ENCODE data around the gene TRIML2. TPM values are rescaled to one million over a fixed set of nuclear protein-coding genes. Genes with fewer than 3 reads are reported as not detected.

TRIML2 gene
- polyA plus RNA-seq: not detected in 2 replicates
- not detected in 2 replicates for polyA minus RNA-seq

- Histone ChIP-seq H3K4me3 (ENCODE audit: low read length) (no peak within 1 kb of the TSS), H2AFZ (ENCODE audit: low read depth, low read length) (no peak within 1 kb of the TSS), H3K27ac (ENCODE audit: low read length) (no peak within 1 kb of the TSS), H3K9me3 (ENCODE audit: low read length) (no peaks in the 10 kb centered on the region), H3K27me3 (ENCODE audit: insufficient read depth, low read depth, low read length) (no peaks in the 10 kb centered on the region), H3K9me2 (ENCODE audit: insufficient read depth, low read length) (no peaks in the 10 kb centered on the region), H3K79me2 (replicated peaks; ENCODE audit: insufficient read depth, low read length) (no peaks in the 10 kb centered on the region), H3K4me2 (ENCODE audit: low read length) (no peak within 1 kb of the TSS), H3F3A (ENCODE audit: insufficient read depth, low read length, poor library complexity, severe bottlenecking) (no peaks in the 10 kb centered on the region), H3K9ac (ENCODE audit: low read length) (no peak within 1 kb of the TSS), H3K36me3 (ENCODE audit: insufficient read depth, low read length) (no peaks in the 10 kb centered on the region), H4K20me1 (ENCODE audit: insufficient read depth) (no peaks in the 10 kb centered on the region)
- TF ChIP-seq REST (IDR thresholded peaks at IDR 0.05; ENCODE audit: borderline replicate concordance) (no peak), RAD21 (conservative IDR thresholded peaks at IDR 0.05) (no peak)
Measured at GRCh38 chr4:188109157-188109755, at the start of gene TRIML2. Gene TRIML2, minus strand, starts transcription at chr4:188109603. Its CDS starts 4,235 bp downstream, at chr4:188105368.

DNA sequence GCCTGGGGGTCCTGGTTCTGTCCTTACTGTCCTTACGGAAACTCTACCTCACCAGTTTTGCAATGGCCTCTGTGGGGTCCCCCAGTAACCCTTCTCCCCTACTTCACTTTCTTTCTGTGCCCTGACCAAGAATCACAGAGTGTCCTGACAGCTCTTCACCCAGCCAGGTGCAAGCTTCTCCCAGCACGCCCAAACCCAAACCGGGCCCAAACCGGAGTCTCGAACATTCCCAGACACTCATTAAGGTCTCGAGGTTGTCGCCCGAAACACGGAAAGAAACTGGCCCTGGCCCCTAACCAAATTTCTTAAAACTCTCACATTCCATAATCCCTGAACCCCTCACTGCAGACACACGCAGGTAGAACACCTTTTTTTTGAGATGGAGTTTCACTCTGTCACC is 48.9 kb upstream of the TRIML2 start:
- H3F3A ChIP-seq (ENCODE audit: insufficient read depth, low read length, poor library complexity, severe bottlenecking): no peaks in the 10 kb centered on the region
- no peaks in the 10 kb centered on the region for H3K9me2 ChIP-seq (ENCODE audit: insufficient read depth, low read length)
- H3K27me3 ChIP-seq (ENCODE audit: insufficient read depth, low read depth, low read length): no peaks in the 10 kb centered on the region
- H3K27ac ChIP-seq (ENCODE audit: low read length): no peak overlapping the region
- no peak for TF ChIP-seq TAF1 (IDR thresholded peaks at IDR 0.05; ENCODE audit: low read depth)
- TF ChIP-seq EP300 (conservative IDR thresholded peaks at IDR 0.05; ENCODE audit: poor library complexity, severe bottlenecking): no peak
- TF ChIP-seq REST (IDR thresholded peaks at IDR 0.05; ENCODE audit: borderline replicate concordance): no peak
- H3K36me3 ChIP-seq (ENCODE audit: insufficient read depth, low read length): no peaks in the 10 kb centered on the region
- H4K20me1 ChIP-seq (ENCODE audit: insufficient read depth): no peaks in the 10 kb centered on the region
- no peak overlapping the region for H3K4me3 ChIP-seq (ENCODE audit: low read length)
- no peaks in the 10 kb centered on the region for H3K9me3 ChIP-seq (ENCODE audit: low read length)
- no peaks in the 10 kb centered on the region for H3K79me2 ChIP-seq (replicated peaks; ENCODE audit: insufficient read depth, low read length)
- no peak overlapping the region for H2AFZ ChIP-seq (ENCODE audit: low read depth, low read length)
- no peak overlapping the region for H3K9ac ChIP-seq (ENCODE audit: low read length)
- no peak overlapping the region for H3K4me2 ChIP-seq (ENCODE audit: low read length)

DNA sequence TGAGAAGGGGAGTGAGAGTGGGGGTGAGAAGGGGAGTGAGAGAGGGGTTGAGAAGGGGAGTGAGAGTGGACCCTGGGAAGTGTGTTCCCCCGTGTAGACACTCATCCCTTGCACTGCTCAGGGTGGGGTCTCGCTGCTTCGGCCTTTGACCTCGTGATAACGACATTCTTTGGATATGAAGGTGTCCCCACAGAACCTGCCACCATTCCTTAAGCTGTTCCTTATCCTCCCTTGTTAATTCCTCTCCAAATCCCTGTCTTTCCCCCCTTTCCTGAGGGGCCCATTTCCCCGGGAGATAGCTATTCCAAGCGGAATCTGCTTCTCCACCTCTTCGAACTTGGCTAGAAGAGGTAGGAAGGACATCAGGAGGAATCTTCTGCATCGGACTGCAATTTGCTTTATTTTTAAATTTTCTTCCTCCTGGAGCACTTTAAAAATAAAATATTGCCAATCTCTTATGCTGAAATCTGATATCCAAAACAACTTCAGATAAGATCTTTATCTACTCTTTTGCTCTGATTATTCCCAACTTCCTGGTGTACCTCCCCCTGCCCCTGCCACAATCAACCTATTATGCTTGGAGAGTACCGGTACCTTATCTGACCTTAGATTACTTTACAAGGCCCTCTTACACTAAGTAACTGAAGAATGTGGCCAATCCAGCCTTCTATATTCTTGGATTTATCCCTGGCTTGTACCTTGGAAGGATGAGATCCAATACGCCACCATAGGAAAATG is 45.4 kb upstream of the TRIML2 start:
- H3K4me2 ChIP-seq (ENCODE audit: low read length): no peak overlapping the region
- H3K4me3 ChIP-seq (ENCODE audit: low read length): no peak overlapping the region
- H3K9ac ChIP-seq (ENCODE audit: low read length): no peak overlapping the region
- H2AFZ ChIP-seq (ENCODE audit: low read depth, low read length): no peak overlapping the region
- H3K27me3 ChIP-seq (ENCODE audit: insufficient read depth, low read depth, low read length): no peaks in the 10 kb centered on the region
- TF ChIP-seq CTCF (IDR thresholded peaks at IDR 0.05; ENCODE audit: poor library complexity, severe bottlenecking) (no peak), RAD21 (conservative IDR thresholded peaks at IDR 0.05) (no peak), MXI1 (conservative IDR thresholded peaks at IDR 0.05; ENCODE audit: poor library complexity, severe bottlenecking) (no peak)
- no peaks in the 10 kb centered on the region for H3K9me2 ChIP-seq (ENCODE audit: insufficient read depth, low read length)
- H3F3A ChIP-seq (ENCODE audit: insufficient read depth, low read length, poor library complexity, severe bottlenecking): no peaks in the 10 kb centered on the region
- no peaks in the 10 kb centered on the region for H3K9me3 ChIP-seq (ENCODE audit: low read length)
- H3K79me2 ChIP-seq (replicated peaks; ENCODE audit: insufficient read depth, low read length): no peaks in the 10 kb centered on the region
- H4K20me1 ChIP-seq (ENCODE audit: insufficient read depth): no peaks in the 10 kb centered on the region
- H3K36me3 ChIP-seq (ENCODE audit: insufficient read depth, low read length): no peaks in the 10 kb centered on the region
- H3K27ac ChIP-seq (ENCODE audit: low read length): no peak overlapping the region

Measured in neural cell (in vitro differentiated cells).